ENCODE measurements around the gene PRDM16. TPM values are rescaled to one million over a fixed set of nuclear protein-coding genes. Genes with fewer than 3 reads are reported as not detected.

The PRDM16 gene
- total RNA-seq, 2 donors from 2014 or later, result not detected

DNA sequence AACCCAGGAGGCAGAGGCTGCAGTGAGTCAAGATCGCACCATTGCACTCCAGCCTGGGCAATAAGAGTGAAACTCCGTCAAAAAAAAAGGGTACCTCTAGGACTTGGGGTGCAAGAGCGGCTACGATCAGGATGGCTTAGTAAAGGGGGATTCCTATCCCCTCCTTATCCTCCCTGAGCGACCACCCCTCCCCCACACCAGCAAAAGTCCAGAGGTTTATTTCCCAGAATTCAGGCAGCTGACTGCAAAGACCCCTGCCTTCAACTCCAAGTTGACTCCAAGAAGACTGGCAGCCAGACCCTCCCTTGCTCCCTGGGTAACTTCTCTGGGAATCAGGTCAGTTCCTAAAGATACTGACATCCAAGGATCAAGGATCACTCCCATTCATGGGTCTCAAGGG is 12.4 kb upstream of the PRDM16 start:
- H3K4me1 Mint-ChIP-seq, result no peaks in the 10 kb centered on the region
- H3K27ac Mint-ChIP-seq, result no peak overlapping the region
- ATAC-seq (replicated peaks), result no peak
- H3K36me3 Mint-ChIP-seq (ENCODE audit: low read depth), result no peaks in the 10 kb centered on the region
- peaks cover 6% of the 10 kb centered on the region for H3K27me3 Mint-ChIP-seq
- peaks cover 5% of the 10 kb centered on the region for H3K9me3 Mint-ChIP-seq
- no peak overlapping the region for H3K4me3 Mint-ChIP-seq

DNA sequence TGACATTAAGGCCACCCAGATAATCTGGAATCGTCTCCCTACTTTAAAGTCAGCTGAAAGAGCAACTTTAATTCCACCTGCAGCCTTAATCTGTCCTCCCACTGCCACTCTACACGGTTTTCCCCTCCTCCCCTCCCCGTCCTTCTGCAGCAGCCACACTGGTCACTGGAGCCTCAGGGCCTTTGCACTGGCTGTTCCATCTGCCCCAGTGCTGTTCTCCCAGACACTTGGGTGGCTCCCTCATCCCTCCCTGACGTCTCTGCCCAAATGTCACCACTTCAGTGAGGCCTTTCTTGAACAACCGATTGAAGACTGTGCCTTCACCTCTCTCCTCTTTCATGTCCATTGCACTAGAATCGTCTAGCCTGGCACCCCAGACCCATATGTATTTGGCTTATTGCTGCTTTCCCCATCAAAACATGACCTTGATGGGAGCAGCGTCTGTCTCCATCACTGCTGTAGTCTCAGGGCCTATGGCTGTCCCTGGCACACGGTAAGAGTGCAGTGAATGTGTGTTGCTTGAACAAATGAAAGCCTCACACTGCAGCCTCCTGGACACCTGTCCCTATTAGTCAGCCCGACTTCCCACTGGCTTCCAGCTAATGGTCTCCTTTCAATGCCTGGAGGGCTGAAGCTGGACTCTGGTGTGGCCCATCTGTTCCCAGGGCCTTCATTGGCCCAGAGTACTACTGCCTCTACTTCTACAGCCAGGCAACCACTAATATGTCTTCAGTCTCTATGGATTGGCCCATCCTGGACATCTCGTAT is 10.6 kb upstream of the PRDM16 start:
- H3K9me3 Mint-ChIP-seq, result no peaks in the 10 kb centered on the region
- no peak overlapping the region for H3K4me3 Mint-ChIP-seq
- H3K27ac Mint-ChIP-seq, result no peak overlapping the region
- ATAC-seq (replicated peaks), result no peak
- no peaks in the 10 kb centered on the region for H3K4me1 Mint-ChIP-seq
- H3K27me3 Mint-ChIP-seq, result no peaks in the 10 kb centered on the region
- no peaks in the 10 kb centered on the region for H3K36me3 Mint-ChIP-seq (ENCODE audit: low read depth)

DNA sequence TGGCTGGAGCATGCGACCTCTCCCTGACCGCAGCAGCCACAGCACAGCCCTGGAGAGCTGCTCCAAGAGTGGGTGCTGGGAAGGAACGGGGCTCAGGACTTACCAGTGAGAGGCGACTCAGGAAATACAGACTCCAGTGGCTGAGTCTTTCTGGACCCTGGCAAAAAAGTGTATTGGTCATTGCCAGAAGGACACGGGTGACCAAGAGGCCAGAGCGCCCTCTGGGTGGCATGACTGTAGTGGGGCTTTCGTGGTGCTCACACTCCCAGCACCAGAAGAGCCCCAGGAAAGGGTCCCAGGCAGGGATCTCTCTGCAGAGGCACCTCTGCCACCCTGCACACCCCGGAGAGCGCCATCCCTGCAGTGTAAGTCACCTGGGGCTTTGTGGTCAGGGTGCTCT is 8.9 kb upstream of the PRDM16 start:
- Mint-ChIP-seq H3K9me3 (no peaks in the 10 kb centered on the region), H3K27ac (no peak overlapping the region), H3K4me3 (no peak overlapping the region), H3K27me3 (peaks cover 2% of the 10 kb centered on the region), H3K36me3 (ENCODE audit: low read depth) (no peaks in the 10 kb centered on the region), H3K4me1 (no peaks in the 10 kb centered on the region)
- no peak for ATAC-seq (replicated peaks)

DNA sequence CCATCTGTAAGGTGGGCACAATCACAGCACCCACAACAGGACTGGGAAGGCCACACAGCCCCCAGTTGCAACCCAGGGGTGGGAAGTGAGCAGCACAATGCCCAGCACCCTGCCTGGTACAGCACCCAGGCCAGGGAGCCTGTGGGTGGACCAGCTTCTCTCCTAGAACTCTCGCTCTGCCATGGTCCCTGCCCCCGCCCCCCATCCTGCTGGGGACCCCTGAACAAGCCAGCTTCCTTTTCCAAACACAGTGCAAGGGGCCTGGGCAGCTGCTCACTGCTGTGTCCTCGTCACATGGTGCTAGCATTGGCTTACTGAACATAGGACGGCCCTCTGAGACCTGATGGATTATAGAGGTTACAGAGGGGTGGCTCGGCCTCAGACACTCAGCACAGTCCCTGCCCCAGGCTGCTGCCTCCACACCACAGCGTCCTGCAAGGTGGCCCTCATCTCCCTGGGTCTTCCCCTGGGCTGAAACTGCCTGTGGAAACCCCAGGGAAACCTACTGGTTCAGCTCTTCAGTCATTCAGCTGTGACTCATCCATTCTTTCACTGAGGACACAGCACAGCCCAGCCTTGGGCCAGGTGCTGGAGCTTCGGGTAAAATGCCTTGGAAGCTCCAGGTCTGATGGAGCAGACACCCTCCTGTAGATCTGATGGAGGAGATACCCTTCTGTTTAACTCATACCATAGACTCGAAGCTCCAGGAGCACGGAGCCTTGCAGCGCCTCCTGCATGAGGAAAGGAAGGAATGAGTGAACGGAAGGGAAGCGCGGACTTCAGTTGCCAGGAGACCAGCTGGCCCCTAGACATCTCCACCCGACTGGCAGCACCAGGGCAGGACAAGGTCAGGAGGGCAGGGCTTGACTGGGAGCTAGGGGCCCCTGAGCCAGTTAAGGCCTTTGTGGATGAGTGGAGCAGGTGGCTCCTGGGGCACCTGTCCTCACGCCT is 8.1 kb upstream of the PRDM16 start:
- ATAC-seq (replicated peaks), result no peak
- H3K4me3 Mint-ChIP-seq, result no peak overlapping the region
- H3K27me3 Mint-ChIP-seq, result peaks cover 3% of the 10 kb centered on the region
- H3K36me3 Mint-ChIP-seq (ENCODE audit: low read depth), result no peaks in the 10 kb centered on the region
- no peaks in the 10 kb centered on the region for H3K4me1 Mint-ChIP-seq
- no peaks in the 10 kb centered on the region for H3K9me3 Mint-ChIP-seq
- H3K27ac Mint-ChIP-seq, result no peak overlapping the region

DNA sequence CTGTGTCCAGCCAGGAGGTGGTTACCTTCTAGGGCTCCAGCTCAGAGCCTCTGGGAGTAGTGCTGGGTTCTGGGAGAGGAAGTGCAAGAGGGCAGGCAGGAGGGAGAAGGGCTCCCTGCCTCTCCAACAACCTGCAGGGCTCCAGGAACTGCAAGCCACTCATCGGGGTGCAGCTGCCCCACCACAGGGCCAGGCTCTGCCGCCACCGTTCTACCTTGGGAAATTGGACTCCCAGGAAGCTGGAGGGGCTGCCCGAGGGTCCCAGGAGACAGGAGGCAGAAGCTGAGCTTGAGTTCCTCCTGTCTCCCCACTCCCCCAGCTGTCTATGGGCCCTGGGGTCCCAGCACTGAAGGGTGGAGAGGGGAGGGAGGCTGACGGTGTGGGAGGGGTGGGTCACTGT is 7.4 kb upstream of the PRDM16 start:
- ATAC-seq (replicated peaks), result no peak
- H3K9me3 Mint-ChIP-seq, result no peaks in the 10 kb centered on the region
- peaks cover 3% of the 10 kb centered on the region for H3K27me3 Mint-ChIP-seq
- H3K36me3 Mint-ChIP-seq (ENCODE audit: low read depth), result no peaks in the 10 kb centered on the region
- H3K4me3 Mint-ChIP-seq, result no peak overlapping the region
- no peaks in the 10 kb centered on the region for H3K4me1 Mint-ChIP-seq
- no peak overlapping the region for H3K27ac Mint-ChIP-seq

DNA sequence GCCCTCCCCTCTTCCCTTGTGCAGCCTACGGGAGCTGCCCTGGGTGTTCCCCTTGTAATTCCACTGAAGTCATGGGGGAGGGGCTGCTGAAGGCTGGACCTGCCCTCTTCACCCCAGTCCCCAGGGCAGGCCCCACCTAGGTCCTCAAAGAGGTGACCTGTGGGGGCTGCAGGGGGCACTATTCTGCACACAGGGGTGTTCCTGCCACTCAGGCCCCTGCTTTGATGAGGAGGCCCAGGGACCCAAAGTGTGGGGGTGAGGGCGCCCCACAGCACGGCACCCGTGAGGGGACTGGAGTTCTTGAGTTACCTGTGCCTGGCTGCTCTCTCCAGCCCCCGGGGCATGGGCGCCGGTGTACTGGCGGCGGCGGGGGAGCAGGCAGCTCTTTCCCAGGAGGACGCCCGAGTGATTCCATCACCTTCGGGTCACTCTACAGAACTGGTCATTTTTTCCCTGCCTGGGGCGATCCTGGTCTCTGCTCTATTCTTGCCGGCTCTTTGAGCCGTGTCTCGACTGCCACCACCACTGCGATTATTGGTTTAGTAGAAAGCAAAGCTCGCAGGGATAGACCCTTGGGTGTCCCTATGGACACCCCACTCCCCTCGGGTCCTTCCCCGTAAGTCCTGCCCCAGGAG is 6.9 kb upstream of the PRDM16 start:
- no peaks in the 10 kb centered on the region for H3K4me1 Mint-ChIP-seq
- no peak overlapping the region for H3K27ac Mint-ChIP-seq
- no peaks in the 10 kb centered on the region for H3K36me3 Mint-ChIP-seq (ENCODE audit: low read depth)
- H3K4me3 Mint-ChIP-seq, result no peak overlapping the region
- peaks cover 3% of the 10 kb centered on the region for H3K27me3 Mint-ChIP-seq
- no peaks in the 10 kb centered on the region for H3K9me3 Mint-ChIP-seq
- ATAC-seq (replicated peaks), result no peak

DNA sequence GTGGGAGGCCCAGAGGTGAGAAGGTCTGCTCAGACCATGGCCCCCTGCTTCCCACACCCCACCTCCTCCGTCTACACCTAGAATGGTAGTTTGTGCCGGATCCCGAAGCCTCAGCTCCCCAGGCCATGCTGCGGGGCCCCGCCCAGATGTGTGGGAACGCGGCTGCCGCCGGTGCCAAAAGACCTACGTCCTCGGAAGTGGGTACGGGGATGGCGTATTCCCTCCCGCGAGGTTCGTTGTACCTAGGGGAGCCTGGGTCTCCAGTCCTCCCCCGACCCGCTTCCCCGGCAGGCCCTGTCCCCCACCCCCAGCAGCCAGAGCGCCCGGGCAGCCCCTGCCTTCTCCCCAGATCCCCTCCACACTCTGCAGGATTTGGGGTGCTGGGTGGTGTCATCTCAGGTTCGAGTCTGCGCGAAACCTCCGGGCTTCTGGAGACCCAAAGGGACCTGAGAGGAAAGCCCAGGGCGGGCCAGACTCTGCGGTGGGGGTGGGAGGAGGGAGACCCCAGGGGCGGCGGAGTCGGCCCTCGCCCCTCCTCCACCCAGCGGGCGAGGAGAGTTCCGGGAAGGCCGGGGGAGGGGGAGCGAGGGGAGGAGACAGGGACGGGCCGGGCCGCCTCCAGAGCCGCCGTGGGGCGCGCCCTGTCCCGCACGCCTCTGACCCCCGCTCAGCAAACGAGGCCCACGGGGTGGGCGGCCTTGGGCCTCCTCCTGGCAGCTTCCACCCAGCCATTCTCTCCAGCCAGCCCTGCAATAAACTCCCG is 6.2 kb upstream of the PRDM16 start:
- no peak overlapping the region for H3K27ac Mint-ChIP-seq
- no peaks in the 10 kb centered on the region for H3K36me3 Mint-ChIP-seq (ENCODE audit: low read depth)
- no peaks in the 10 kb centered on the region for H3K9me3 Mint-ChIP-seq
- no peaks in the 10 kb centered on the region for H3K4me1 Mint-ChIP-seq
- H3K27me3 Mint-ChIP-seq, result peaks cover 3% of the 10 kb centered on the region
- ATAC-seq (replicated peaks), result no peak
- no peak overlapping the region for H3K4me3 Mint-ChIP-seq

DNA sequence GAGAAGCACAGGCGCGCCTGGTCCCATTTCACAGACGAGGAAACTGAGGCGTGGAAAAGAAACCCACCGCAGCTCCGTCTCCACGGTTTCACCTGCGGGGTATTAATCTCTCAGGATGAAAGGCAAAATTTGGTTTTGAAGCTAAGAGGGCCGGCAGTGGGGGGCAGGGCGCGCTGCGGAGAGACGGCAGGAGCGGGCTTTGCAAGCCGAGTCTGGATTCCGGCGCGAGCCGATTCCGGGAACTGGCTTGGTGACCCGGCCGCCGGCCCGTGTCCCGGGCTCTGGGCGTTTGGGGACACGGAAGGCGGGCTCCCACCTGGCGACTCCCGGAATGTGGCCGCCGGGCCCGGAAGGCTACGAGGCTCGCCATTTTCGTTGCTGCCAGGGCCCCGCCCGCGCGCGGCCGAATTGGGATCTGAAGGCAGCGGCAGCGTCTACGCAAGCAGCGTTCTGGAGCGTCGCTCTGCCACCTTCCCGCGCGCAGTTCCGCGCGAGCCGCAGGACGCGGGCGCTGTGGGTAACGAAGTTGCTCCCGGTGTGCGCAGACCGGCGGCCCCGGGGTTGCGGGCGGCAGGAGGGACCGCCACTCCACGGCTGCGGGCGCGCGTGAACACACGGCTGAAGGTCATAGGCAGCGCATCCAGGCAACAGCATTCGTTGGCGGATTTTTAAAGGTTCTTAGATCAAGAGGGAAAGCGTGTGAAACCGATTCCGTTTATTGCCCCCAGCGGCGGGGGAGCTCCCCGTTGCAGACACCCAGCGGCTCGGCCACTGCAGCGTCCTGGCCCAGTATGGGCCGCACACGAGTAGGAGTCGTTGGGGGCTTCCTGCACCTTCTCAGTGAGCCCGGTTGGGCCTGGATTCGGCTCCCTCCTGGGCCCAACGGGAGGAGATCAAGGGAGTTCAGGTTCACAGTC is 5.4 kb upstream of the PRDM16 start:
- no peak for ATAC-seq (replicated peaks)
- Mint-ChIP-seq H3K36me3 (ENCODE audit: low read depth) (no peaks in the 10 kb centered on the region), H3K4me3 (no peak overlapping the region), H3K27me3 (peaks cover 3% of the 10 kb centered on the region), H3K4me1 (no peaks in the 10 kb centered on the region), H3K27ac (no peak overlapping the region), H3K9me3 (no peaks in the 10 kb centered on the region)

DNA sequence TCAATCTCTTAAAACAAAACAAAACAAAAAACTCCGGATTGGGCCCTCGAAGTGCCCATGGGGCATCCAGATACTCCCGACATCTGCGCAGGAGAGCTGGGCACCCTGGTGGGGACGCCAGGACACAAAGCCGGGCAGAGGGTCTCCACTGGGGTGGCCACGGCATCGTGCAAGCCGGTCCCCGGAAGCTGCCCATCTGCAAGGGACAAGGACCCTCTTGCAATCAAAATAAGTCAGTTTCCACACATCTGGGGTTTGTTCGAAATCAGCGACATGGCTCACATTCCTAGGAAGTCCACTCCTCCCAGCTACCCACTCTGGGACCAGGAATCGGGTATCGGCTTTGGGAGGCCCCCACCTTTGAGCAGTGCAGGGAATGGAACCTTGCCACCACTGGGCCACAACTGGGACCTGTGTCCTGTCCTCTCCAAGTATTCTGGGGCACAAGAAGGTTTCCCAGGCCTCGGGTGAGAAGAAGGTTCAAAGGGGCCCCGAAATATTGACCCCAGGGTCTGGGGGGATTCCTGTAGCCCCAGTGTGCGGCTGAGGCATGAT is 4.6 kb upstream of the PRDM16 start:
- Mint-ChIP-seq H3K36me3 (ENCODE audit: low read depth) (no peaks in the 10 kb centered on the region), H3K27ac (no peak overlapping the region), H3K4me1 (no peaks in the 10 kb centered on the region), H3K9me3 (no peaks in the 10 kb centered on the region), H3K4me3 (no peak overlapping the region), H3K27me3 (peaks cover 3% of the 10 kb centered on the region)
- ATAC-seq (replicated peaks), result no peak

DNA sequence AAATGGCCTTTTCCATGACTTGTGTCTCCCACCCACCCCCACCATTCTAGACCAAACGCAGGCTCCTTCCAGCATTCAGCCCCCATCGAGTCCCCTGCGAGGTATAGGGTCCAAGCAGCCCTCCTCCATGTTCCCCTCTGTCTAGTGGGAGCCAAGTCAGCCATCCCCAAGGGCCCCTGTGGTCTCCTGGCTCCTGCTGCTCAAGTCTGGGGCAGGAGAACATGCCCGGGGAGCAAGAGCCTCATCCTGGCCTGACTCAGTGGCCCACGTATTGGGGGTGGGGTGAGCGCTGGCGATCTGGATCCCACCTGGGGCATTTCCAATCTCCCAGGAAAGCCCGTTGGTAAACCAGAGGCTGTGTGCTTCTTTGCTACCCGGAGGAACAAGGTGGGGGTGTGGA is 4.1 kb upstream of the PRDM16 start:
- no peak overlapping the region for H3K27ac Mint-ChIP-seq
- H3K27me3 Mint-ChIP-seq, result peaks cover 3% of the 10 kb centered on the region
- no peaks in the 10 kb centered on the region for H3K9me3 Mint-ChIP-seq
- H3K4me3 Mint-ChIP-seq, result no peak overlapping the region
- ATAC-seq (replicated peaks), result no peak
- no peaks in the 10 kb centered on the region for H3K4me1 Mint-ChIP-seq
- no peaks in the 10 kb centered on the region for H3K36me3 Mint-ChIP-seq (ENCODE audit: low read depth)

DNA sequence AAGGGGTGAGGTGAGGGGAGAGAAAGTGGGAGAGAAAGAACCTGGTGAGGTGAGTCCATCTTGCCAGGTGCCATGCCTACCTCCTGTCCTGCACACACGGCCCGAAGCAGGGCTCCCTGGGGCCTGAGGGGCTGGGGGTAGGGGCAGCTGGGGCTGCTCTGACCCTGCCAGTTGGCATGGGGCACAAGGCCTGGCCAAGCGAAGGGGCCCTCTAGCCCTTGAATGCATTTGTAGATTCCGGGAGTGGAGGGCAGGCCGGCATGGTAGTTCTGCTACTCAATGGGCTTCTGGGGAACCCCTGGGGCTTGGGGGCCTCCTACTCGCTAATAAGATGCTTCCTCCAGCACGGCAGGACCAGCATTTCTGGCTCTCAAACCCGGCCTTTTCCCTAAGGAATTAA is 3.6 kb upstream of the PRDM16 start:
- Mint-ChIP-seq H3K4me3 (no peak overlapping the region), H3K9me3 (no peaks in the 10 kb centered on the region), H3K36me3 (ENCODE audit: low read depth) (no peaks in the 10 kb centered on the region), H3K4me1 (no peaks in the 10 kb centered on the region), H3K27ac (no peak overlapping the region), H3K27me3 (peaks cover 3% of the 10 kb centered on the region)
- no peak for ATAC-seq (replicated peaks)

DNA sequence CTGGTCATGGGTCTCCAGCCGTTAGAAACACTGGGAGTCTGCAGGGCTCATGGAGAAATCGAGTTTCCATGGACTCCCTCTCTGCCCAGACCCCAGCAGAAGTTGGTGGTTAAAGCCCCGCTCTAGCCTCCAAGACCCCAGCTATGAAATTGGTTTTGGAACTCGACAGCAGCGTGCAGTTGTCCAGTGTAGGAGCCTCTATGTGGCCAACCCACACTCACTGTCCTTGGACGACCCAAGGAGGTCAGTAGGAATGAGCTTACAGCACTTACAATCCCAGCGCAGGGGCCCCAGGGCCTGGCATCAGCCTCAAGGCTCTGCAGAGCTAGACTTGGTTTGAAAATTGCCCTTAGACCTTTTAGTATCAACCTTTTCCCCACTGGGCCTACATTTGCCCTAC is 3.2 kb upstream of the PRDM16 start:
- Mint-ChIP-seq H3K27me3 (peaks cover 3% of the 10 kb centered on the region), H3K27ac (no peak overlapping the region), H3K4me3 (no peak overlapping the region), H3K9me3 (no peaks in the 10 kb centered on the region), H3K4me1 (no peaks in the 10 kb centered on the region), H3K36me3 (ENCODE audit: low read depth) (no peaks in the 10 kb centered on the region)
- ATAC-seq (replicated peaks), result no peak

DNA sequence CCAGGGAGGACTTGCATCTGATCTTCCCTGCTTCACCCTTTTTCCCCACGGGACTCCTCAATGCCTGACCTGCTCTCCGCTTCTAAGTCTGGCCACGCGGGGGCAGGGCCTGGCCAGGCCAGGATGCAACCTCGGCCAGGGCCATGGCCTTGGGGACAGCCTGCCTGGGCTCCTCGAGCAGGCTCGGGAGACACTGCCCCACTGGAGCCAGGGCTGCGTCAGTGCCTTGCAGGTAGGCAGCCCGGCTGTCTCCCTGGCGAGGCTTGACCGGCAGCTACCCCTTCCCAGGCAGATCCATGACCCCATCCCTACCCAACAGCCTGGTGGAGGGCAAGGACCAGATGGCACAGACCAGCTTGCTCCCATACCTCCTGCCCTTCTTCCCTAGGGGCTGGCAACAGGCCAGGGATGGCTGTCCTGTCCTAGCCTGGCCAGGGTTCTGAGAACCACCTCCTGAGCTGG is 2.7 kb upstream of the PRDM16 start:
- peaks cover 3% of the 10 kb centered on the region for H3K27me3 Mint-ChIP-seq
- no peak for ATAC-seq (replicated peaks)
- H3K4me3 Mint-ChIP-seq, result no peak overlapping the region
- no peaks in the 10 kb centered on the region for H3K4me1 Mint-ChIP-seq
- H3K9me3 Mint-ChIP-seq, result no peaks in the 10 kb centered on the region
- H3K36me3 Mint-ChIP-seq (ENCODE audit: low read depth), result no peaks in the 10 kb centered on the region
- H3K27ac Mint-ChIP-seq, result no peak overlapping the region

Measured in activated T-helper 17 cell treated with anti-CD3 and anti-CD28 coated beads, Interleukin-2, amount 50 U/mL, for 72 hours (primary cell).